GM18505 (cell line): ENCODE data around the gene MAST2.

Experiments used
- ATAC-seq: cut with Tn5 transposase; IDR thresholded peaks from one replicate; pipeline ENCODE4 v1.9.1; 2021; ENCODE audit not compliant: unreplicated experiment
- POLR2A ChIP-seq: IDR thresholded peaks from 4 replicates; pipeline ENCODE4 v1.6.1; 2011; ENCODE audit warnings: borderline replicate concordance; ENCODE audit not compliant: insufficient read depth, insufficient read length; ENCODE audit errors: extremely low read depth

Gene MAST2

DNA sequence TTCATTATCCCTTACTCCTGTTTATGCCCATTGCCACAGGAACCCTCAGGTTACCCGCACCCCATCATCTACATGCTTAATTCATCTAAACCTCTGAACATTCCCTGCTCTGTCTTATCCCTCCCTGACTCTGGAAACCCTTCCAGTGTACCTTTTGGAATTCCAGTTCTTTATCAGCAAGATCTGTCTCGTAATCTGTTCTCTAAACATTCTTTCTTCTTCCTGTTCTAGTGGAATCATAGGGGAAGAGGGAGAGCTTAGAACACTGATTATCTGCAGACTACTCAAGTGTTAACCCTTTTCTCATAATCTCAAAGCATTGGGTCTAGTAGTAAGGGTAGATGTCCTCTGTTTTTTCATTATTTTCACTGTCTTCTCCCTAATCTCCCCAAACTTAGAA, 169.2 kb downstream of the MAST2 start:
- no peak for TF ChIP-seq POLR2A
- ATAC-seq = no peak

DNA sequence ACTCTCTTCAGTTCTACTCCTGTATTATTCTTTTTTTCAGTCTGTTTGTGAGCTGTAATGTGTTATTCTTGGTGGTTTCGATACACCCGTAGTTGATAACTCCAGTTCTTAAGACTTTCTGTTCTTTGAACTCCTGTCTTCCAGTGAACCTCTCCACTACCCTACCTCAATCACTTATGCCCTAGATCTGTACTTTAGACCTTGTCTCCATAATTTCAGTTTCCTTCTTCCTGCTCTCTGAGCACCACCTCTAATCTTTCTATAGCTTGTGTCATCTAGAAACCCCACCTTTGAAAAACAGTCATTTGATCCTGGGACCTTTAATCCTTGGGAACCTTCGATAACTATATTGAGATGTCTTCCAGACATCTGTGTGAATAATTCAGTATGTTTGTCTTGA, 169.7 kb downstream of the MAST2 start:
- no peak for ATAC-seq
- TF ChIP-seq POLR2A = no peak

GRCh38 chr1:45974541-45975269, 171.3 kb downstream of the MAST2 start:
- ATAC-seq = no peak
- no peak for TF ChIP-seq POLR2A

GRCh38 chr1:45976623-45977022, 173.2 kb downstream of the MAST2 start:
- no peak for TF ChIP-seq POLR2A
- ATAC-seq = no peak

DNA sequence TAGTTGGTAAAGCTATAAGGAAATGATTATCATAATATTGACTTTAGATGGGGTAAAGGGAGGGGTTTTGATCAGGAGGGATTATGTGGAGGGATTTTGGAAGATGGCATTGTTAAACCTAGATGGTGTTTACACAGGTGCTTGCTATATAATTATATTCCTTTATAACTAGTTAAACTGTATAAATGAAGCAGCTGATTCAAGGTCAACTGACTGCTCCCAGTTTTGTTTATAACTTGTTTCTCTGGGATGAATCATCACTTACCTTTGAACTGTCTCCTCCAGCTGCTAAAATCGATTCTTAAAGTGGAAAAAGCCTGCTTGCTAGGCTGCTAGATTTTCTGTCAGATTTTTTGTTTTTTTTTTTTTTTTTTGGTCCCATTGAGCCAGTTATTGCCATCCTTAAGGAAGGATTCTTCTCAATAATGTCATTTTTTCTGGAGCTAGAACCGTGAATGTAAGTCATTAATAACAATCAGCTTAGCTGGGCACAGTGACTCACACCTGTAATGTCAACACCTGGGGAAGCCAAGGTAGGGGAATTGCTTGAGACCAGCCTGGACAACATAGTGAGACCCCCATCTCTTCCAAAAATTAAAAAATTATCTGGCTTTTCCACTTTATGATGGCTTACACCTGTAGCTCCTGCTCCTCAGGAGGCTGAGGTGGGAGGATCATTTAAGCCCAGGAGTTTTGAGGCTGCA, 175.8 kb downstream of the MAST2 start:
- ATAC-seq = no peak
- no peak for TF ChIP-seq POLR2A

- no peak for TF ChIP-seq POLR2A
- ATAC-seq = no peak
These were observed 176.4 kb downstream of the MAST2 start for GRCh38 chr1:45979778-45980176.

DNA sequence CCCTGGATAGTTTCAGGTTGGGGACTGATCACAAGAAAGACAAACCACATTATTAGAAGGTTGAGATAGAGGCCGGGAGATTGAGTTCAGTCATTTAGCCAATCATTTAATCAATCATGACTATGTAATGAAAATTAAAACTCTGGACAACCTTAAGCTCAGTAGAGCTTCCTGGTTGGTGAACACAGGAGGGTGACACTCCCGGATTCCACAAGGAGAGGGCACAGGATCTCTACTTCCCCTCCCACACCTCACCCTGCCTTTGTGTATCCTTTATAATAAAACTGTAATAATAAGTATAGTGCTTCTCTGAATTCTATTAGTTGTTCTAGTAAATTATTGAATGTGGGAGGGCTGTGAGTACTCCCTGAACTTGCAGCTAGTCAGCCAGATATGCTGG, 178.9 kb downstream of the MAST2 start:
- ATAC-seq = no peak

GRCh38 chr1:45983967-45984366, 180.6 kb downstream of the MAST2 start:
- no peak for ATAC-seq
- no peak for TF ChIP-seq POLR2A

More for the DNA sequence above, 178.9 kb downstream of the MAST2 start:
- TF ChIP-seq POLR2A = no peak

DNA sequence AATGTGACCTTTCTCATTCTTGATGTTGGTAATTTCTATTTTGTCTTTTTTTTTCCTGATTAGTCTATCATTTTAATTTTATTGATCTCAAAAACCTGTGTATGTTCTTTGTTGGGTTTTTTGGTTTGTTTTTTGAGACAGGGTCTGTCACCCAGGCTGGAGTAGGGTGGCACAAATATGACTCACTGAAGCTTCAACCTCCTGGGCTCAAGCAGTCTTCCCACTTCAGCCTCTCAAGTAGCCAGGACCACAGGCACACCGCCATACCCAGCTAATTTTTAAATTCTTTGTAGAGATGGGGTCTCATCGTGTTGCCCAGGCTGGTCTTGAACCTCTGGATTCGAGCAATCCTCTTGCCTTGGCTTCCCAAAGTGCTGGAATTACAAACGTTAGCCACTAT, 183.8 kb downstream of the MAST2 start:
- ATAC-seq = no peak
- no peak for TF ChIP-seq POLR2A

DNA sequence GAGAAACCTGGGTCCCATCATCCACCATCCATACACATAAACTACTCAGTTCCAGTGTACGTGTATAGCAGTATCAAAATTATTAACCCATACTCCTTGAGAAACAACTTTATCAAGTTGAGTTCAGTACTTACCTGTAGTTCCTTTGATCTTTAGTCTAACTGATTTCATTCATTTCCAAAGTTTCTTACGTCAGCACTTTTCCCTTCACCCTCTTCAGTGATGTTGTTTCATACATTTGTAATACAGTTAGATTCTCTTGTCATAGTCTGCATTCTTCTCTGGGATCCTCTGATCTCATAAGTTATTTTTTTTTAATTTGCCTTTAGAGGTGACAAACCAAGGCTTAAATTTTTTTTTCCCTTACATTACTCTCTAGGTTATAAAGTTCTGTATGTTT, 185.8 kb downstream of the MAST2 start:
- no peak for ATAC-seq
- TF ChIP-seq POLR2A = no peak

DNA sequence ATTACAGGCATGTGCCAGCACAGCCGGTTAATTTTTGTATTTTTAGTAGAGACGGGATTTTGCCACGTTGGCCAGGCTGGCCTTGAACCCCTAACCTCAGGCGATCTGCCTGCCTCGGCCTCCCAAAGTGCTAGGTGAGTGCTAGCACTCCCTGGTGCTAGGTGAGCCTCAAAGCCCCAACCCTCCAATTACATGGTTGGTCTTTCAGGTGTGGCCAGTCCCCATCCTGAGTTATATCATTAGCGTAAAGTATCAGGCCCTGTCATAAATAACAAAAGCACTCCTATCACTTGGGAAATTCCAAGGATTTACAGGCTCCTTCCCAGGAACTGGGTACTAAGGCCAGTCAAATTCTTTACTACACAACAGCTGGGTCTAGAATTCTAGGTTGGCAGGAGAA, 191.0 kb downstream of the MAST2 start:
- ATAC-seq = no peak
- TF ChIP-seq POLR2A = no peak

DNA sequence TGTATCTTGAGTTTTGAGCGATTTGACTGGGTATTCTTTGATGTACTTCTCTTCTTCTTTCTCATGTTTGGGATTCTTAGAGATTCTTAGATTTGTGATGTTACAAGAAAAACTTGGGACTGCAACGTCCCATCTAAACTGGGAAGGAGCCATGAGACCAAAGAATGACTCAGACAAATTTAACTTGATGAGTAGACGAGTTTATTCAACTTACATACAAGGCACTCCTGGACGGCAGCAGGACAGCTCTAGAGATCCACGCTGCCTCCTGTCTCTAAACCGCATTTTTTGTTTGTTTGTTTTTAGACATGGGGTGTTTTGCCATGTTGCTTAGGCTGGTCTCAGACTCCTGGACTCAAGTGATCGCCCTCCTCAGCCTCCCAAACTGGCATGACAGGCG, 191.9 kb downstream of the MAST2 start:
- no peak for ATAC-seq
- TF ChIP-seq POLR2A = no peak

DNA sequence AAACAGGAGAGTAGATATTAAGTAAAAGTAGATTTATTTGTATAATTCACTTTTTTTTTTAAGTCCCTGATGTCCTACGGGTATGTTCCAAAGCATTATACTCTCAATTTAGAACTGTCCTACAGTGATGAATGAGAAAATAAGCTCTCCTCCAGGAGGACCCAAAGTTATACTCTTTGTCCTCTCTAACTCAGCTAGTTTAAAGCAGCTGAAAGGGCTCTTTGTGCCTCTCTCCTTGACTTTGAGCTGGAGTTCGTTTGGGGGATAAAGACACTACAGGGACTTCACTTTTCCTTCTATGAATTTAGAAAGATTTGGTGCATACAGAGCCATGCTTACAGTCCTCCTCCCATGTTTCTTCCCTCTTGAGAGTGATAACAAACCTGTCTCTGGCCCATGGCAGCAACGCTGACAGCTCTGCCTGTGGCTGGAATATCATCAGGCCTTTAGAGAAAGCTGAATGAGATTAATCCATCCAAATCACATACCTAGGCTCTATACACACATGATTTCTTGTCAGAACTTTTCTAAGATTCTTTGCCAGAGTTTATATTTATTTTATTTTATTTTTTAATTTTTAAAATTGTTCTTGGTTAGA, 194.7 kb downstream of the MAST2 start:
- ATAC-seq = no peak
- no peak for TF ChIP-seq POLR2A

- no peak for ATAC-seq
- no peak for TF ChIP-seq POLR2A
These were observed 196.1 kb downstream of the MAST2 start for GRCh38 chr1:45999507-45999906.
